ENCODE data around the gene ACSL5. TPM values are rescaled to one million over a fixed set of nuclear protein-coding genes. Genes with fewer than 3 reads are reported as not detected.

Gene ACSL5
- total and polyA plus RNA-seq, 2 of the 8 experiments (the other 6 are each of a cell fraction or from before 2014, with no cell fraction given): not detected

DNA sequence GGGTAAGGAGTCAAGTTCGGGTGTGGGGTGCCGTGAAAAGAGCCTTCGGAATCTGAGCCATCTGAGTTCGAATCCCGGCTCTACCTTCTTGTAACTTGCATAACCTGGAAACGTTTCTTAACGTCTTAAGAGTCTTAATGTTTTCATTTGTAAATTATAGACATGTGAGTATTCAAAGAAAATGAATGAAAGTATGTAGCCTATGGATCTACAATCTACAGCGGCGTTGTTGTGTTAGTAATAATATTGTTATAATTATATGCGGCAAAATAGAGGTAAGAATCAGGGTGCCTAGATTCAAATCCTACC, 73.7 kb downstream of the ACSL5 start (continued):
- TF ChIP-seq TEAD4 (IDR thresholded peaks at IDR 0.05; ENCODE audit: low read depth, low read length) (no peak), GTF2F1 (IDR thresholded peaks at IDR 0.05; ENCODE audit: borderline replicate concordance, low read depth, low read length) (no peak), PHF8 (conservative IDR thresholded peaks at IDR 0.05; ENCODE audit: low read depth, low read length) (no peak)
